Ascending aorta (tissue), 2 donors: ENCODE data around the gene GABARAPL2. TPM values are rescaled to one million over a fixed set of nuclear protein-coding genes. Genes with fewer than 3 reads are reported as not detected.
"Not testable (repeated sequence)": the region's sequence is repeated elsewhere in the genome, so short reads cannot be mapped to it uniquely, and the experiment has no call there.

Experiments
- DNase-seq, 2 donors: peaks; one replicate each; pipeline ENCODE4 v3.0.0-alpha.2; 2019; ENCODE audit warnings: low spot score in 2 of 2
- H3K27ac ChIP-seq, 2 donors: fragments of 200-600 bp; sonication (generic); one replicate each; pipeline ENCODE4 v1.5.1; 2016 to 2017; ENCODE audit warnings: mild to moderate bottlenecking in 1 of 2
- H3K27me3 ChIP-seq: fragments of 200-600 bp; sonication (generic); one replicate; pipeline ENCODE4 v1.5.1; 2017
- H3K36me3 ChIP-seq, 2 donors: fragments of 200-600 bp; sonication (generic); one replicate each; pipeline ENCODE4 v1.5.1; 2016
- H3K4me1 ChIP-seq, 2 donors: fragments of 200-600 bp; sonication (generic); one replicate each; pipeline ENCODE4 v1.5.1; 2016 to 2017; ENCODE audit warnings: mild to moderate bottlenecking in 1 of 2
- H3K4me3 ChIP-seq, 2 donors: fragments of 200-600 bp; sonication (generic); one replicate each; pipeline ENCODE4 v1.5.1; 2016 to 2017; ENCODE audit warnings: mild to moderate bottlenecking in 1 of 2
- H3K9me3 ChIP-seq, 2 donors: fragments of 200-600 bp; sonication (generic); one replicate each; pipeline ENCODE4 v1.5.1; 2016
- CTCF ChIP-seq, 3 experiments: fragments of 200-600 bp in 2 of 3; fragments of 450-650 bp in 1 of 3; sonication (generic) in 2 of 3; IDR thresholded peaks; one replicate each; pipeline ENCODE4 v1.5.1; 2016 to 2019; ENCODE audit warnings: antibody characterized with exemption in 3 of 3, mild to moderate bottlenecking in 1 of 3, moderate library complexity in 1 of 3
- intact Hi-C: fragments of 100-400 bp; cut with DNase I; formaldehyde crosslinking; loops from one replicate; pipeline ENCODE4 v1.15.1; 2023
- total RNA-seq: library from RNA; depleted of rRNA; stranded (reverse); fragments of >200 nt; gene quantifications from one replicate; pipeline ENCODE4 v1.1.0, GENCODE V29; 2016

Gene GABARAPL2
- total RNA-seq, 1 donor from 2014 or later, result 56.1 TPM

DNA sequence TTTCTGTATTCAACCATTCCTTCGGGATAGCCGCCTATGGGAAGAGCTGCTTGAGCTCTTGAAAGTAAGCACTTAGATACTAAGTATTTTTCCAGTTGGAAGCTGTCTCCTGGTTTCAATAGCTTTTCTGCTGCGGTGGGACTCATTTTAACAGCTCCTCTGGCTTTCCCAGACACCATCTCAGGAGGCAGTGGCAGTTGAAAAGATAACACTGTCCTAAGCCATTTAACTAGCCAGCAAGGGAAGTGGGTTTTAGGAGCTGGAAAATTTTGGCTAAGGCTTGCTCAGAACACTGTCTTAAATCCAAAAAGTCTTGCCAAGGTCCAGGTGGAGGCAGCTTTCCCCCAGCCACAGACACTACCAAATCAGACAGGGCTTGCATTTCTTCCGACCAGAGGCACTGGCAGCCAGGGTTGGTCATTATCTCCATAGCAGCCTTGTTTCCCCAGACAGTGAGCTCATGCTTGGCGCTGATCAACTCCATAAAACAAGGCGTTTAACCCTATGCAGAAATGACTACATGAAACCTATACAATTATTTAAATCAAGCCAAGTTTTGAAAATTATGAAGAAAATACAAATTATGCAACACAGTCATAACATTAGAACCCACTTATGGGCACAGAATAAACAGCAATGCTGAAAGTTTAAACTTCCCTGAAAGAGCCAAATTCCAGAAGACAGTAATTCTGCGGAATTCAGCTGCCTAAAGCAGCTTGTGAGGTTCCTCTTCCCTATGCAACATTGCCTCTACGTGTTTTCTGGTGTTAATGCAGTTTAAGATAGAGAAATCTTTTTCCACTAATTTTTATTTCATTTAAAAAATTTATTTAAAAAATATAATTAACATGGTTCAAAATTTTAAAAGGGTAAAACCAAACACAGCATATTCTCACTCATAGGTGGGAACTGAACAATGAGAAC is 25.0 kb downstream of the GABARAPL2 start:
- Histone ChIP-seq H3K9me3 (no peaks in the 10 kb centered on the region), H3K4me3 (peak overlapping the region in 1 of 2 donors; percentile 41), H3K27me3 (no peaks in the 10 kb centered on the region), H3K4me1 (peaks cover 4 to 14% of the 10 kb centered on the region in 2 donors), H3K36me3 (no peaks in the 10 kb centered on the region), H3K27ac (peak overlapping the region; percentile 79 to 96)
- TF ChIP-seq CTCF (IDR thresholded peaks at IDR 0.05), result peak in 2 of 3 experiments; percentile 27 to 36
- intact Hi-C loops, result loop anchor here (2.0 to 5.0 kb wide), 4 partner anchors 32 to 119 kb away; partner anchors contain the start of genes ADAT1 and TMEM231
- DNase-seq, result peak in 1 of 2 donors; percentile 81

- H3K9me3 ChIP-seq, H3K36me3 ChIP-seq, DNase-seq, H3K27me3 ChIP-seq, H3K4me3 ChIP-seq: not testable (repeated sequence)
- intact Hi-C loops, result loop anchor here (2.0 to 5.0 kb wide), 4 partner anchors 31 to 120 kb away; partner anchors contain the start of genes ADAT1 and TMEM231
- Histone ChIP-seq H3K27ac (peak overlapping the region; percentile 39 to 96), H3K4me1 (peaks cover 4 to 14% of the 10 kb centered on the region in 2 donors)
Measured at GRCh38 chr16:75591927-75592326, 25.7 kb downstream of the GABARAPL2 start.

- H3K27ac ChIP-seq, result peak overlapping the region; percentile 8 to 35
- intact Hi-C loops, result loop anchor here (5.0 kb wide), 1 partner anchor 121 kb away; no protein-coding TSS in a partner anchor
- peaks cover 0 to 14% of the 10 kb centered on the region in 2 donors for H3K36me3 ChIP-seq
- H3K27me3 ChIP-seq, result no peaks in the 10 kb centered on the region
- peaks cover 4 to 14% of the 10 kb centered on the region in 2 donors for H3K4me1 ChIP-seq
- TF ChIP-seq CTCF (IDR thresholded peaks at IDR 0.05), result no peak
- H3K4me3 ChIP-seq, result no peak overlapping the region
- no peak for DNase-seq
- no peaks in the 10 kb centered on the region for H3K9me3 ChIP-seq
Measured at GRCh38 chr16:75593308-75593707, 27.1 kb downstream of the GABARAPL2 start.

DNA sequence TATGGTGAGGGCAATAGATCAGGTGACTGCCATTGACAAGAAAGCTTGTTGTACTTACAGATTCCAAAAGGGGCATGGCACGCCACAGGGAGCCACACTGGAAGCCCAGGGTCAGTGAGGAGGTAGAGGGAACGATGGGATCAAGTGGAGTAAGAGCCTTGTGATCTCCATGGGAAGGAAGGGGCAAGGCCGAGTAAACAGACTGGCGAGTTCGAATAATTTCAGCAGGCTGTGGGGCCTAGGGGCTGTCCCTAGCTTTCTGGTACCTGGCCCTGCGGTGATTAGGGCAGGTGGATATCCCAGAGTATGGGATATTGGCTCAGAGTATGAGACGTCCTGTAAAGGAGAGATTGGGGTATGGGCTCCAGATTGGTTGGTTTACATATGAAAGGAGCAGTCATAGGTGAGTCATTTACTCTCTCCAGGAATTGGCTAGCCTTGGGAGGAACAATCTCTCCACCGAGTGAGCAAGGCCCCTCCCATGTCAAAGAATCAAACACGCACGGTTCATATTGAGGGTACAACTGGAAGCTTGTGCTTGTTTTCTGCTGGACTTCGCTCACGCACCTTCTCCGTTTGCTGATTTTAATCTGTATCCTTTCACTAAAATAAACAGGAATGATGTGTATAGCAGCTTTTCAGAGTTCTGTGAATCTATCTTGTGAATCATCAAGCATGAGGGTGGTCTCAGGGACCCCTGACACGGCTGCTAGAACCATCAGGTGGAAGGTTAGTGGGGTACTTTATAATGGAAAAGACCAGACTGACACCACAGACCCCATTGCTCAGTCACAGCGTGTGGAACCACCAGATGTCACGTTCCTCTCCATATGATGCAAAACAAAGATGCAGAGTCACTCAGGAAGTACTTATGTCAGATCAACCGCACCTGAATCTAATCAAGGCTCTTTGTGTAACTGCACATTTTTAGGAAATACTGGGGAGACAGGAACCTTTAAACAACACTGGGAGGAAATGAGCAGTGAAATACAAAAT is 27.9 kb downstream of the GABARAPL2 start:
- no peaks in the 10 kb centered on the region for H3K9me3 ChIP-seq
- no peaks in the 10 kb centered on the region for H3K27me3 ChIP-seq
- intact Hi-C loops, result loop anchor here (5.0 kb wide), 1 partner anchor 122 kb away; no protein-coding TSS in a partner anchor
- H3K4me1 ChIP-seq, result peaks cover 4 to 14% of the 10 kb centered on the region in 2 donors
- no peak overlapping the region for H3K4me3 ChIP-seq
- peaks cover 0 to 14% of the 10 kb centered on the region in 2 donors for H3K36me3 ChIP-seq
- peak overlapping the region; percentile 8 to 35 for H3K27ac ChIP-seq
- no peak for DNase-seq
- no peak for TF ChIP-seq CTCF (IDR thresholded peaks at IDR 0.05)

- peaks cover 27 to 48% of the 10 kb centered on the region in 2 donors for H3K36me3 ChIP-seq
- intact Hi-C loops, result no loop called here
- peaks cover 0 to 3% of the 10 kb centered on the region in 2 donors for H3K4me1 ChIP-seq
- no peak overlapping the region for H3K4me3 ChIP-seq
- H3K27ac ChIP-seq, result peak overlapping the region; percentile 53 to 77
- no peak for TF ChIP-seq CTCF (IDR thresholded peaks at IDR 0.05)
- H3K9me3 ChIP-seq, result no peaks in the 10 kb centered on the region
- DNase-seq, result no peak
- no peaks in the 10 kb centered on the region for H3K27me3 ChIP-seq
Measured at GRCh38 chr16:75599452-75600277, 33.5 kb downstream of the GABARAPL2 start.
